Adrenal gland (tissue), 12 donors: Measurements from ENCODE around the gene PRELID1. TPM values are rescaled to one million over a fixed set of nuclear protein-coding genes. Genes with fewer than 3 reads are reported as not detected.

Experiments used
- DNase-seq, 7 donors: peaks; one replicate each; pipeline ENCODE4 v3.0.0-alpha.2; 2019 to 2020
- H3K27ac ChIP-seq, 5 donors: fragments of 200-600 bp; sonication (generic) in 4 of 5; 1 replicate in 3 of 5; 2 replicates in 2 of 5; pipeline versions ENCODE4 v1.5.1 to v1.8.0; 2016 to 2020; ENCODE audit warnings: mild to moderate bottlenecking in 1 of 5
- H3K27me3 ChIP-seq: fragments of 200-600 bp; 2 replicates; pipeline ENCODE4 v1.8.0; 2021
- H3K36me3 ChIP-seq, 2 donors: fragments of 200-600 bp; replicated peaks in 1 of 2; 1 replicate in 1 of 2; 2 replicates in 1 of 2; pipeline versions ENCODE4 v1.5.1 to v1.8.0; 2018 to 2022
- H3K4me1 ChIP-seq, 2 donors: fragments of 200-600 bp; replicated peaks in 1 of 2; 1 replicate in 1 of 2; 2 replicates in 1 of 2; pipeline versions ENCODE4 v1.5.1 to v1.8.0; 2018 to 2021
- H3K4me3 ChIP-seq, 4 donors: fragments of 200-600 bp; sonication (generic) in 3 of 4; one replicate each; pipeline ENCODE4 v1.5.1; 2016 to 2018
- H3K9me3 ChIP-seq, 3 donors: fragments of 200-600 bp; sonication (generic) in 1 of 3; replicated peaks in 1 of 3; 1 replicate in 2 of 3; 2 replicates in 1 of 3; pipeline versions ENCODE4 v1.5.1 to v1.8.0; 2016 to 2021
- CTCF ChIP-seq, 6 experiments: fragments of 450-650 bp in 4 of 6; fragments of 200-600 bp in 2 of 6; sonication (generic) in 1 of 6; IDR thresholded peaks; 1 replicate in 5 of 6; 2 replicates in 1 of 6; pipeline versions ENCODE4 v1.5.1 to v1.8.0; 2016 to 2021; ENCODE audit warnings: antibody characterized with exemption in 6 of 6, mild to moderate bottlenecking in 2 of 6, moderate library complexity in 1 of 6
- POLR2A ChIP-seq, 2 donors: fragments of 450-650 bp; IDR thresholded peaks; one replicate each; pipeline ENCODE4 v1.6.1; 2017; ENCODE audit warnings: antibody characterized with exemption in 2 of 2, mild to moderate bottlenecking in 2 of 2, moderate library complexity in 1 of 2
- WGBS, 4 donors: extraction: QIAGEN DNeasy Blood & Tissue Kit in 2 of 4; methylation state at CpG; one replicate each; pipeline versions ENCODE4 v1.1.5 to v1.1.7; 2013 to 2017; 5-methylcytosine and 5-hydroxymethylcytosine counted together
- intact Hi-C, 2 donors: fragments of 100-400 bp; cut with DNase I; formaldehyde crosslinking; loops; one replicate each; pipeline versions ENCODE4 v1.14.1 to v1.15.0; 2022 to 2023
- polyA plus RNA-seq, 3 donors: library from polyadenylated mRNA; stranded (reverse); fragments of 200-250 nt in 2 of 3; fragments of 350-450 nt in 1 of 3; fragmentation: Illumina TruSeq in 1 of 3; extraction: RNeasy Lipid Tissue Mini Kit (QIAGEN cat#74804) in 1 of 3; gene quantifications; one replicate each; pipeline ENCODE4 v1.2.3, GENCODE V29; 2013 to 2014
- total RNA-seq, 9 donors: library from RNA; depleted of rRNA in 4 of 9; stranded (reverse); fragments of >200 nt in 4 of 9; fragments of 120-200 nt in 1 of 9; fragmentation: NEBNext Ultra II Directional in 1 of 9; extraction: Animal tissue kit (Norgen Biotek cat#: 25700) in 1 of 9; gene quantifications; one replicate each; pipeline versions ENCODE4 v1.1.0 to v1.2.4, GENCODE V29; 2013 to 2023
- donor health status: healthy with polysubstance abuse.
- donor health status: Bipolar disorder and iron deficiency.
- donor health status: DM: yes; HTN: yes; CAD: no.
- donor health status: DM: no; HTN: no; CAD: no.
- donor health status: DM: no; HTN: no; CAD: no.
- donor health status: DM: yes; HTN: yes; CAD: no.

PRELID1 gene
- total and polyA plus RNA-seq, 12 donors: 52.3 to 217 (median 122) TPM

GRCh38 chr5:177313561-177314259 lies 10.1 kb downstream of the PRELID1 start:
- H3K4me1 ChIP-seq: peaks cover 12 to 19% of the 10 kb centered on the region in 2 donors
- 90 to 95% (median 95%) methylated on average over 15 of the region's 15 CpGs for WGBS, 4 donors
- DNase-seq: peak in 1 of 7 donors; percentile 14
- no peak for TF ChIP-seq CTCF (IDR thresholded peaks at IDR 0.05)
- no peak for TF ChIP-seq POLR2A (IDR thresholded peaks at IDR 0.05)
- H3K9me3 ChIP-seq: no peaks in the 10 kb centered on the region
- no peak overlapping the region for H3K27ac ChIP-seq
- H3K4me3 ChIP-seq: no peak overlapping the region
- no peaks in the 10 kb centered on the region for H3K36me3 ChIP-seq
- no peaks in the 10 kb centered on the region for H3K27me3 ChIP-seq
- intact Hi-C loops: loop anchor here in 1 of 2 donors (10.0 kb wide), 2 partner anchors 71 to 141 kb away; partner anchors contain the start of gene SLC34A1

GRCh38 chr5:177314376-177315342 lies 11.1 kb downstream of the PRELID1 start:
- no peaks in the 10 kb centered on the region for H3K27me3 ChIP-seq
- peak in 1 of 7 donors; percentile 19 for DNase-seq
- no peak overlapping the region for H3K27ac ChIP-seq
- no peaks in the 10 kb centered on the region for H3K9me3 ChIP-seq
- intact Hi-C loops: loop anchor here (5.0 to 10.0 kb wide), 3 partner anchors 70 to 143 kb away; partner anchors contain the start of gene SLC34A1 (in 1 of the 2)
- no peaks in the 10 kb centered on the region for H3K36me3 ChIP-seq
- H3K4me3 ChIP-seq: no peak overlapping the region
- TF ChIP-seq POLR2A (IDR thresholded peaks at IDR 0.05): no peak
- no peak for TF ChIP-seq CTCF (IDR thresholded peaks at IDR 0.05)
- WGBS, 4 donors: 51 to 64% (median 60%) methylated on average over 10 to 18 of the region's 18 CpGs
- peaks cover 12 to 19% of the 10 kb centered on the region in 2 donors for H3K4me1 ChIP-seq

GRCh38 chr5:177315411-177315810 lies 11.8 kb downstream of the PRELID1 start:
- no peaks in the 10 kb centered on the region for H3K9me3 ChIP-seq
- H3K27ac ChIP-seq: no peak overlapping the region
- intact Hi-C loops: loop anchor here (5.0 to 10.0 kb wide), 3 partner anchors 69 to 142 kb away; partner anchors contain the start of gene SLC34A1 (in 1 of the 2)
- 74 to 88% (median 80%) methylated on average over 5 to 7 of the region's 7 CpGs for WGBS, 4 donors
- no peaks in the 10 kb centered on the region for H3K36me3 ChIP-seq
- TF ChIP-seq CTCF (IDR thresholded peaks at IDR 0.05) (no peak), POLR2A (IDR thresholded peaks at IDR 0.05) (no peak)
- peak in 1 of 7 donors; percentile 7 for DNase-seq
- no peaks in the 10 kb centered on the region for H3K27me3 ChIP-seq
- H3K4me1 ChIP-seq: peaks cover 12 to 19% of the 10 kb centered on the region in 2 donors
- H3K4me3 ChIP-seq: no peak overlapping the region

GRCh38 chr5:177316005-177316404 lies 12.4 kb downstream of the PRELID1 start:
- peaks cover 10 to 18% of the 10 kb centered on the region in 2 donors for H3K4me1 ChIP-seq
- H3K27ac ChIP-seq: no peak overlapping the region
- H3K36me3 ChIP-seq: no peaks in the 10 kb centered on the region
- TF ChIP-seq POLR2A (IDR thresholded peaks at IDR 0.05) (no peak), CTCF (IDR thresholded peaks at IDR 0.05) (no peak)
- no peaks in the 10 kb centered on the region for H3K9me3 ChIP-seq
- intact Hi-C loops: loop anchor here (5.0 to 10.0 kb wide), 3 partner anchors 69 to 141 kb away; partner anchors contain the start of gene SLC34A1 (in 1 of the 2)
- DNase-seq: no peak
- H3K27me3 ChIP-seq: no peaks in the 10 kb centered on the region
- WGBS, 4 donors: 78 to 100% (median 97%) methylated on average over 3 of the region's 3 CpGs
- H3K4me3 ChIP-seq: no peak overlapping the region
